HepG2 (cell line): ENCODE measurements around the gene PPP1R13L. TPM values are rescaled to one million over a fixed set of nuclear protein-coding genes. Genes with fewer than 3 reads are reported as not detected.
A peak's percentile ranks its signal among the peaks of the same experiment; 100 is the strongest.

Experiments used
- ATAC-seq: fragments of 200-7000 bp; cut with Tn5 transposase; 3 replicates; pipeline ENCODE4 v1.9.1; 2020; ENCODE audit warnings: mild to moderate bottlenecking, moderate library complexity
- BruUV-seq: library from RNA; stranded (reverse); fragments of 400-500 nt; replicated peaks from 2 replicates; lab custom pipeline; 2021; lab: Mats Ljungman, UMichigan
- CTCF ChIA-PET: fragments of 300-600 bp; formaldehyde crosslinking; extraction: SDS; loops from one replicate; lab custom pipeline; 2021; ENCODE audit warnings: low total read pairs, inconsistent platforms, low intra/inter-chr PET ratio; lab: Yijun Ruan, JAX
- POLR2A ChIA-PET: fragments of 350-600 bp; sonication (Branson Sonifier 250); formaldehyde crosslinking; loops from one replicate; lab custom pipeline; 2020; ENCODE audit warnings: antibody characterized with exemption, inconsistent platforms; lab: Yijun Ruan, JAX
- DNase-seq: peaks from one replicate; pipeline ENCODE4 v3.0.0-alpha.2; 2015; ENCODE audit warnings: low spot score
- FAIRE-seq: peaks from 3 replicates; lab custom pipeline; 2011; peaks lifted over from hg19 to GRCh38; lab: Jason Lieb, UNC
- H2AFZ ChIP-seq: one replicate; pipeline ENCODE4 v1.6.1; 2011; ENCODE audit warnings: low read length, inconsistent platforms
- H3K27ac ChIP-seq: fragments of 300-600 bp; 3 replicates; pipeline ENCODE4 v1.8.0; 2011; ENCODE audit warnings: mixed run types, mild to moderate bottlenecking, mixed read lengths, low read length, inconsistent platforms; ENCODE audit not compliant: insufficient read depth; ENCODE audit errors: extremely low read length
- H3K27me3 ChIP-seq, 2 experiments: fragments of 200-600 bp in 1 of 2; 2 replicates in 1 of 2; 3 replicates in 1 of 2; pipeline versions ENCODE4 v1.6.0 to v1.8.0; 2011; ENCODE audit warnings: low read length in 2 of 2, mild to moderate bottlenecking in 2 of 2, moderate library complexity in 2 of 2, inconsistent platforms in 1 of 2; ENCODE audit not compliant: insufficient read depth in 2 of 2, control insufficient read depth in 1 of 2
- H3K36me3 ChIP-seq, 2 experiments: fragments of 200-600 bp in 1 of 2; replicated peaks in 1 of 2; 2 replicates in 1 of 2; 3 replicates in 1 of 2; pipeline versions ENCODE4 v1.5.1 to v1.8.0; 2011; ENCODE audit warnings: low read length in 2 of 2, inconsistent platforms in 1 of 2; ENCODE audit not compliant: insufficient read depth in 2 of 2, control insufficient read depth in 1 of 2
- H3K4me1 ChIP-seq: 2 replicates; pipeline ENCODE4 v1.5.1; 2012; ENCODE audit warnings: low read length, inconsistent platforms; ENCODE audit not compliant: insufficient read depth
- H3K4me2 ChIP-seq: 2 replicates; pipeline ENCODE4 v1.6.0; 2011; ENCODE audit warnings: low read depth, low read length, inconsistent platforms
- H3K4me3 ChIP-seq, 3 experiments: fragments of 200-600 bp in 1 of 3; sonication (generic), shearing (Covaris generic) in 1 of 3; replicated peaks in 1 of 3; 2 replicates each; pipeline ENCODE4 v1.5.1; 2011 to 2016; ENCODE audit warnings: low read length in 3 of 3, inconsistent platforms in 2 of 3, low read depth in 2 of 3, mild to moderate bottlenecking in 2 of 3, control low read depth in 1 of 3, mixed read lengths in 1 of 3; ENCODE audit not compliant: insufficient read depth in 1 of 3
- H3K79me2 ChIP-seq: one replicate; pipeline ENCODE4 v1.6.1; 2011; ENCODE audit warnings: low read length, inconsistent platforms; ENCODE audit not compliant: insufficient read depth
- H3K9ac ChIP-seq: 2 replicates; pipeline ENCODE4 v1.6.0; 2011; ENCODE audit warnings: mild to moderate bottlenecking, low read depth, low read length, inconsistent platforms; ENCODE audit not compliant: insufficient read depth
- H3K9me3 ChIP-seq: 2 replicates; pipeline ENCODE4 v1.5.1; 2012; ENCODE audit warnings: mild to moderate bottlenecking, low read length
- H4K20me1 ChIP-seq: 2 replicates; pipeline ENCODE4 v1.6.0; 2011; ENCODE audit warnings: inconsistent platforms, mild to moderate bottlenecking, low read length, moderate library complexity; ENCODE audit not compliant: insufficient read depth
- GABPA ChIP-seq, 2 experiments: IDR thresholded peaks; 2 replicates each; pipeline ENCODE4 v1.6.1; 2011 to 2016; ENCODE audit warnings: low read depth in 2 of 2, low read length in 1 of 2, missing biosample characterization in 1 of 2, missing genetic modification characterization in 1 of 2
- HCFC1 ChIP-seq: fragments of 150-350 bp; IDR thresholded peaks from 2 replicates; pipeline ENCODE4 v1.6.1; 2014; ENCODE audit warnings: low read depth, low read length
- HHEX ChIP-seq: IDR thresholded peaks from 2 replicates; pipeline ENCODE4 v1.6.1; 2016; ENCODE audit warnings: control low read depth
- HOXA9 ChIP-seq: sonication (generic); formaldehyde crosslinking; IDR thresholded peaks from 2 replicates; pipeline ENCODE4 v1.8.1; 2022; ENCODE audit warnings: missing genetic modification reagents, mild to moderate bottlenecking, moderate library complexity, borderline replicate concordance
- NFYB ChIP-seq: sonication (generic); formaldehyde crosslinking; IDR thresholded peaks from 2 replicates; pipeline ENCODE4 v1.4.0; 2020; ENCODE audit warnings: missing genetic modification reagents
- POGK ChIP-seq: sonication (generic); formaldehyde crosslinking; conservative IDR thresholded peaks from 2 replicates; pipeline ENCODE4 v1.8.0; 2022; ENCODE audit warnings: mild to moderate bottlenecking, moderate library complexity, missing genetic modification reagents
- THAP11 ChIP-seq: IDR thresholded peaks from 2 replicates; pipeline ENCODE4 v1.6.1; 2016; ENCODE audit warnings: missing biosample characterization, missing genetic modification reagents
- TOE1 ChIP-seq: sonication (generic); formaldehyde crosslinking; IDR thresholded peaks from 2 replicates; pipeline ENCODE4 v1.4.0; 2020; ENCODE audit warnings: mild to moderate bottlenecking, missing genetic modification reagents
- ZMYM3 ChIP-seq: sonication (generic); formaldehyde crosslinking; IDR thresholded peaks from 2 replicates; pipeline ENCODE4 v1.5.1; 2020; ENCODE audit warnings: mild to moderate bottlenecking, missing genetic modification reagents
- ZNF143 ChIP-seq: sonication (generic); formaldehyde crosslinking; IDR thresholded peaks from 2 replicates; pipeline ENCODE4 v1.4.0; 2020; ENCODE audit warnings: missing genetic modification reagents
- ZNF362 ChIP-seq: sonication (generic); formaldehyde crosslinking; IDR thresholded peaks from 2 replicates; pipeline ENCODE4 v1.4.0; 2020; ENCODE audit warnings: missing genetic modification reagents, mild to moderate bottlenecking, borderline replicate concordance
- ZNF768 ChIP-seq: sonication (generic); formaldehyde crosslinking; IDR thresholded peaks from 2 replicates; pipeline ENCODE4 v1.4.0; 2020; ENCODE audit warnings: missing genetic modification reagents
- ZNF772 ChIP-seq: sonication (generic); formaldehyde crosslinking; IDR thresholded peaks from 2 replicates; pipeline ENCODE4 v1.5.0; 2020; ENCODE audit warnings: mild to moderate bottlenecking, missing genetic modification reagents
- WGBS: methylation state at CpG from one replicate; pipeline ENCODE4 v1.1.6; 2017; ENCODE audit warnings: low lambda C conversion rate; 5-methylcytosine and 5-hydroxymethylcytosine counted together
- in situ Hi-C: cut with HindIII; loops from 2 replicates; pipeline ENCODE4 v1.10.0; 2017; ENCODE audit warnings: low pct_unique_long_range_greater_than_20kb; ENCODE audit not compliant: extremely low pct_ligation_motif_present
- intact Hi-C: fragments of 100-400 bp; cut with micrococcal nuclease; formaldehyde crosslinking; loops from one replicate; pipeline ENCODE4 v1.10.0; 2022; ENCODE audit not compliant: unreplicated experiment
- polyA plus RNA-seq, 8 experiments: library from polyadenylated mRNA; depleted of rRNA in 3 of 8; stranded (reverse) in 7 of 8; unstranded in 1 of 8; fragments of >200 nt; fragmentation: Illumina TruSeq in 4 of 8; extraction: Trizol in 4 of 8; gene quantifications; 2 replicates each; pipeline versions ENCODE4 v1.2.1 to v1.2.3, GENCODE V29; 2011 to 2016; ENCODE audit warnings: low read depth in 4 of 8, missing spikeins in 1 of 8, mixed read lengths in 1 of 8; ENCODE audit not compliant: insufficient read depth in 1 of 8
- total RNA-seq, 5 experiments: library from RNA; depleted of rRNA; stranded (reverse); fragments of >200 nt; fragmentation: Illumina TruSeq; extraction: Trizol; gene quantifications; 2 replicates each; pipeline ENCODE4 v1.2.3, GENCODE V29; 2016; ENCODE audit warnings: low read depth in 1 of 5

PPP1R13L gene
- total and polyA plus RNA-seq, 2 of the 13 experiments (the other 11 are each of a cell fraction or from before 2014, with no cell fraction given) = 1.3 to 6.6 TPM

GRCh38 chr19:45391871-45392665, 12.8 kb downstream of the PPP1R13L start:
- no peak for DNase-seq
- Histone ChIP-seq H3K27ac (no peak overlapping the region), H3K4me2 (no peak overlapping the region), H3K27me3 (no peaks in the 10 kb centered on the region; a peak in 1 of 5 replicates), H2AFZ (no peak overlapping the region), H3K36me3 (no peaks in the 10 kb centered on the region; a peak in 1 of 5 replicates)
- intact Hi-C loops = no loop called here
- in situ Hi-C loops = no loop called here
- 100% methylated on average over 4 of the region's 21 CpGs for WGBS
- no peak for FAIRE-seq
- POLR2A ChIA-PET = no interaction called here
- TF ChIP-seq ZNF772 (no peak), TOE1 (CRISPR knock-in tag) (no peak), ZNF768 (CRISPR knock-in tag) (peak; percentile 89), ZNF362 (CRISPR knock-in tag) (no peak), ZMYM3 (CRISPR knock-in tag) (0 out of 2 replicates have a peak, but pooled peaks have one; percentile 52)
- TF ChIP-seq, all 625 proteins: peak for 2
- Histone ChIP-seq H3K79me2 (no peaks in the 10 kb centered on the region), H3K9ac (no peak overlapping the region), H3K9me3 (no peaks in the 10 kb centered on the region), H4K20me1 (no peaks in the 10 kb centered on the region), H3K4me1 (no peaks in the 10 kb centered on the region), H3K4me3 (no peak overlapping the region)
- CTCF ChIA-PET = no interaction called here
- BruUV-seq = no TSS peak
- ATAC-seq = no peak

GRCh38 chr19:45391346-45391745, 13.5 kb downstream of the PPP1R13L start:
- ATAC-seq = peak; percentile 90

More at GRCh38 chr19:45391346-45391745, 13.5 kb downstream of the PPP1R13L start:
- H4K20me1 ChIP-seq = no peaks in the 10 kb centered on the region
- H3K27me3 ChIP-seq = no peaks in the 10 kb centered on the region; a peak in 1 of 5 replicates
- no TSS peak for BruUV-seq
- DNase-seq = peak; percentile 20
- H3K4me2 ChIP-seq = no peak overlapping the region
- no peaks in the 10 kb centered on the region for H3K36me3 ChIP-seq
- H3K79me2 ChIP-seq = no peaks in the 10 kb centered on the region
- H3K27ac ChIP-seq = no peak overlapping the region
- no peaks in the 10 kb centered on the region for H3K4me1 ChIP-seq
- H3K9ac ChIP-seq = no peak overlapping the region
- no peaks in the 10 kb centered on the region for H3K9me3 ChIP-seq
- in situ Hi-C loops (no loop called here), intact Hi-C loops (no loop called here)
- POLR2A ChIA-PET = no interaction called here
- peak; percentile 65 for FAIRE-seq
- 50% methylated on average over 2 of the region's 3 CpGs for WGBS
- CTCF ChIA-PET = no interaction called here
- no peak for TF ChIP-seq POGK
- peak; percentile 49; the same call in 1 of the 2 replicates for TF ChIP-seq HCFC1
- no peak for TF ChIP-seq GABPA (IDR thresholded peaks at IDR 0.05; ENCODE audit: low read depth, low read length)
- 0 out of 2 replicates have a peak, but pooled peaks have one; percentile 17 for TF ChIP-seq GABPA (CRISPR knock-in tag; IDR thresholded peaks at IDR 0.05; ENCODE audit: low read depth)
- TF ChIP-seq THAP11 (CRISPR knock-in tag) = peak; percentile 96
- TF ChIP-seq HOXA9 (CRISPR knock-in tag) = no peak
- TF ChIP-seq ZNF143 = peak; percentile 87
- TF ChIP-seq HHEX (CRISPR knock-in tag) = no peak
- peak; percentile 45 for TF ChIP-seq NFYB (CRISPR knock-in tag)
- TF ChIP-seq, all 625 proteins: peak for 5
- no peak overlapping the region for H3K4me3 ChIP-seq
- no peak overlapping the region for H2AFZ ChIP-seq
